Activated T-helper 1 cell treated with anti-CD3 and anti-CD28 coated beads, Interleukin-12 subunit alpha, Interleukin-12 subunit beta, Interleukin-2, Interleukin-4 antibody, amounts not matched to agents 30 ng/mL and 10 ng/mL and 1 ng/mL, durations not matched to agents 14 hours and 24 hours and 36 hours (primary cell): ENCODE measurements around the gene IGF1R. TPM values are rescaled to one million over a fixed set of nuclear protein-coding genes. Genes with fewer than 3 reads are reported as not detected.

Experiments
- DNase-seq: peaks from one replicate; pipeline ENCODE4 v3.0.0; 2021; ENCODE audit warnings: low spot score
- H3K27ac Mint-ChIP-seq: one replicate; pipeline ENCODE4 v1.8.0; 2021; ENCODE audit warnings: mild to moderate bottlenecking, mixed read lengths
- H3K27me3 Mint-ChIP-seq: one replicate; pipeline ENCODE4 v1.8.0; 2022; ENCODE audit warnings: mild to moderate bottlenecking, moderate library complexity, mixed read lengths; ENCODE audit not compliant: insufficient read depth
- H3K36me3 Mint-ChIP-seq: one replicate; pipeline ENCODE4 v1.8.0; 2021; ENCODE audit warnings: low read depth, mixed read lengths
- H3K4me1 Mint-ChIP-seq: one replicate; pipeline ENCODE4 v1.8.0; 2021; ENCODE audit warnings: low read depth, mixed read lengths
- H3K4me3 Mint-ChIP-seq: one replicate; pipeline ENCODE4 v1.8.0; 2021; ENCODE audit warnings: mild to moderate bottlenecking, moderate library complexity, mixed read lengths
- H3K9me3 Mint-ChIP-seq: one replicate; pipeline ENCODE4 v1.8.0; 2021; ENCODE audit warnings: mixed read lengths
- intact Hi-C: fragments of 100-400 bp; cut with micrococcal nuclease; formaldehyde crosslinking; loops from one replicate; pipeline ENCODE4 v1.15.1; 2024
- total RNA-seq: library from RNA; stranded (reverse); gene quantifications from 2 replicates; pipeline ENCODE4 v1.2.3, GENCODE V29; 2022

The IGF1R gene
- total RNA-seq, 1 donor from 2014 or later, result 38.7 TPM

GRCh38 chr15:98800437-98801233, 152.3 kb downstream of the IGF1R start:
- H3K36me3 Mint-ChIP-seq, result no peaks in the 10 kb centered on the region
- no peak overlapping the region for H3K4me3 Mint-ChIP-seq
- intact Hi-C loops, result no loop called here
- DNase-seq, result no peak
- peaks cover 8% of the 10 kb centered on the region for H3K4me1 Mint-ChIP-seq
- no peaks in the 10 kb centered on the region for H3K9me3 Mint-ChIP-seq
- no peak overlapping the region for H3K27ac Mint-ChIP-seq
- H3K27me3 Mint-ChIP-seq, result peaks cover 2% of the 10 kb centered on the region

GRCh38 chr15:98801234-98801561, 152.9 kb downstream of the IGF1R start:
- H3K4me3 Mint-ChIP-seq, result no peak overlapping the region
- no peak for DNase-seq
- H3K4me1 Mint-ChIP-seq, result peaks cover 8% of the 10 kb centered on the region
- H3K9me3 Mint-ChIP-seq, result no peaks in the 10 kb centered on the region
- H3K36me3 Mint-ChIP-seq, result no peaks in the 10 kb centered on the region
- peaks cover 2% of the 10 kb centered on the region for H3K27me3 Mint-ChIP-seq
- no peak overlapping the region for H3K27ac Mint-ChIP-seq
- intact Hi-C loops, result no loop called here

- H3K9me3 Mint-ChIP-seq, result no peaks in the 10 kb centered on the region
- no peak overlapping the region for H3K4me3 Mint-ChIP-seq
- peaks cover 8% of the 10 kb centered on the region for H3K4me1 Mint-ChIP-seq
- intact Hi-C loops, result no loop called here
- H3K36me3 Mint-ChIP-seq, result no peaks in the 10 kb centered on the region
- H3K27me3 Mint-ChIP-seq, result peaks cover 2% of the 10 kb centered on the region
- DNase-seq, result no peak
- H3K27ac Mint-ChIP-seq, result no peak overlapping the region
These were observed 153.8 kb downstream of the IGF1R start for GRCh38 chr15:98802187-98802586.

GRCh38 chr15:98803228-98804056, 155.1 kb downstream of the IGF1R start:
- no peak overlapping the region for H3K4me3 Mint-ChIP-seq
- intact Hi-C loops, result no loop called here
- no peaks in the 10 kb centered on the region for H3K36me3 Mint-ChIP-seq
- H3K27me3 Mint-ChIP-seq, result peaks cover 2% of the 10 kb centered on the region
- no peak for DNase-seq
- no peaks in the 10 kb centered on the region for H3K9me3 Mint-ChIP-seq
- H3K4me1 Mint-ChIP-seq, result peaks cover 8% of the 10 kb centered on the region
- H3K27ac Mint-ChIP-seq, result no peak overlapping the region

DNA sequence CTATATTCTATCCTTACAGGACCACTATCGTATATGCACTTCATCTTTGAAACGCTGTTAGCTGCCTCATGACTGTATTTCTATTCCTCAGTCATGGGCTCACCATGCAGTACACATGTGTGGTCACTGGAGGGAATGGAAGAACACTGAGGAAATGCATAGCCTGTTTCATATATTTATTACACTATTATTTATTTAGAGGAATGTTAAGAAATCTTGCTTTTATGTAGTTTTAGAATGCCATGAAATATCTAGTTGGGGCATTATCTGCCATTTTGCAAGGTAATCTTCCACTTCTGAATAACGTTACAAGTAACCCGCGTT, 155.7 kb downstream of the IGF1R start:
- Mint-ChIP-seq H3K27me3 (peaks cover 2% of the 10 kb centered on the region), H3K27ac (no peak overlapping the region), H3K36me3 (no peaks in the 10 kb centered on the region)

DNA sequence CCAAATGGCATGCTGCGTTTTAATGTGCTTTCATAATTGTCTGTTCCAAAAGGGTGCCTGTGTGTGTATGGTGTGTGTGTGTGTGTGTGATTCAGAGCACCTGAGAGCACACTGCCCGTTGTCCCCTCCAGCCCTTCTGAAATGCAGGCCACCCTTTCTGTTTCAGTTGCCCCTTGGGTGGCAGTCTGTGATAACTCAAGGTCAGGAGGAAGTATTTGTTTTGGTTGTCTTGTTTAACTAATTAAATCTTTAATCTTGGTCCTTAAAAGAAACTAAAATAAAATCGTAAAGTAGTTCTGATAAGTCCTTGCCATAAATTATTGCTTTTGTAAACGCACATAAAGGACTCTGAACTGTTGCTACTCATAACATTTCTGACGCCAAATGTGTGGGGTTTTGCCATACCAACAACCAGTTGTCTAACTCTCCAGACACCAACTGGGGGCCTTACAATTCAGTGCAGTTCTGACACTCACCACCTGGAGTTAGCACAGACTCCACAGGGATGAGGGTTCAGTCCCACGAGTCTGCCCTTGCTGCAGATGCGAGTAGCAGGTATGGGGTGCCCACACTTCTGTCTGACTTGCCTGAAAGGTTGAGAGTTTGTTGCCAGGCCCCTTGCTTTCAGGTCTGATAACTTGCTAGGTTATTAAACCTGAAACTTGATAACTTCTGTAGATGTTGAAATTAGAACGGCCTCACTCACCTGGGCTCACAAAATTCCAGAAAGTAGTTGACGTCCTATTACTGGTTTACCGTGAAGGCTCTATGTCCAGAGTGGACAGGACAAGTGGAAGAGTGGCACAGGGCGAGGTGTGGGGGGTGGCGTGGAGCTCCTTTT, 157.3 kb downstream of the IGF1R start:
- H3K4me1 Mint-ChIP-seq, result peaks cover 8% of the 10 kb centered on the region
- no peak for DNase-seq
- no peak overlapping the region for H3K4me3 Mint-ChIP-seq
- no peaks in the 10 kb centered on the region for H3K36me3 Mint-ChIP-seq
- intact Hi-C loops, result no loop called here
- no peak overlapping the region for H3K27ac Mint-ChIP-seq
- peaks cover 2% of the 10 kb centered on the region for H3K27me3 Mint-ChIP-seq
- H3K9me3 Mint-ChIP-seq, result no peaks in the 10 kb centered on the region

More for the DNA sequence above, 155.7 kb downstream of the IGF1R start:
- Mint-ChIP-seq H3K9me3 (no peaks in the 10 kb centered on the region), H3K4me1 (peaks cover 8% of the 10 kb centered on the region), H3K4me3 (no peak overlapping the region)
- no peak for DNase-seq
- intact Hi-C loops, result no loop called here

- intact Hi-C loops, result no loop called here
These were observed 158.0 kb downstream of the IGF1R start for GRCh38 chr15:98806275-98806895.

DNA sequence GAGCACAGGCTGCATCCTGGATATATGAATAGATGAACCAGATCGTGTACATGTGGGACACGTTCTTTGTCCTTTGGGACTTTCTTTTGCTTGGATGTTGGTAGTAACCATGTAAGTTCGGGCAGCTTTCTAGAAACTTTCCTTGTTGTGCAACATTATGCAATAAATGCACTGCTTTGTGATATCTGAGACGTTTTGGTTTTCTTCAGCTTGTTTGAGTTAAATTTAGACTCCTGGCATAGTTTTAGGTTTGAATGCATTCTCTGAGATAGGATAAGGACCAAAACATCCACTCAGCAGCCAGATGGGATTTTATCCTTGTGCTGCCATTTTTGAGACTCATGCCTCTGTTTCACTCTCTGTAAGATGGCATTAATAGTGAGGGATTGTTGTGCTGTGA, 158.9 kb downstream of the IGF1R start:
- H3K4me1 Mint-ChIP-seq, result no peaks in the 10 kb centered on the region
- intact Hi-C loops, result no loop called here
- no peaks in the 10 kb centered on the region for H3K9me3 Mint-ChIP-seq
- H3K27ac Mint-ChIP-seq, result no peak overlapping the region
- no peak for DNase-seq
- peaks cover 2% of the 10 kb centered on the region for H3K27me3 Mint-ChIP-seq
- H3K4me3 Mint-ChIP-seq, result no peak overlapping the region
- H3K36me3 Mint-ChIP-seq, result no peaks in the 10 kb centered on the region

More at GRCh38 chr15:98806275-98806895, 158.0 kb downstream of the IGF1R start:
- H3K27ac Mint-ChIP-seq, result no peak overlapping the region
- H3K4me1 Mint-ChIP-seq, result peaks cover under 1% of the 10 kb centered on the region
- H3K27me3 Mint-ChIP-seq, result peaks cover 2% of the 10 kb centered on the region
- H3K9me3 Mint-ChIP-seq, result no peaks in the 10 kb centered on the region
- no peak for DNase-seq
- H3K4me3 Mint-ChIP-seq, result no peak overlapping the region
- no peaks in the 10 kb centered on the region for H3K36me3 Mint-ChIP-seq

GRCh38 chr15:98809273-98809672, 160.9 kb downstream of the IGF1R start:
- H3K27me3 Mint-ChIP-seq, result peaks cover 2% of the 10 kb centered on the region
- no peak overlapping the region for H3K4me3 Mint-ChIP-seq
- intact Hi-C loops, result no loop called here
- H3K36me3 Mint-ChIP-seq, result peaks cover 1% of the 10 kb centered on the region
- H3K4me1 Mint-ChIP-seq, result no peaks in the 10 kb centered on the region
- no peaks in the 10 kb centered on the region for H3K9me3 Mint-ChIP-seq
- H3K27ac Mint-ChIP-seq, result no peak overlapping the region
- no peak for DNase-seq

DNA sequence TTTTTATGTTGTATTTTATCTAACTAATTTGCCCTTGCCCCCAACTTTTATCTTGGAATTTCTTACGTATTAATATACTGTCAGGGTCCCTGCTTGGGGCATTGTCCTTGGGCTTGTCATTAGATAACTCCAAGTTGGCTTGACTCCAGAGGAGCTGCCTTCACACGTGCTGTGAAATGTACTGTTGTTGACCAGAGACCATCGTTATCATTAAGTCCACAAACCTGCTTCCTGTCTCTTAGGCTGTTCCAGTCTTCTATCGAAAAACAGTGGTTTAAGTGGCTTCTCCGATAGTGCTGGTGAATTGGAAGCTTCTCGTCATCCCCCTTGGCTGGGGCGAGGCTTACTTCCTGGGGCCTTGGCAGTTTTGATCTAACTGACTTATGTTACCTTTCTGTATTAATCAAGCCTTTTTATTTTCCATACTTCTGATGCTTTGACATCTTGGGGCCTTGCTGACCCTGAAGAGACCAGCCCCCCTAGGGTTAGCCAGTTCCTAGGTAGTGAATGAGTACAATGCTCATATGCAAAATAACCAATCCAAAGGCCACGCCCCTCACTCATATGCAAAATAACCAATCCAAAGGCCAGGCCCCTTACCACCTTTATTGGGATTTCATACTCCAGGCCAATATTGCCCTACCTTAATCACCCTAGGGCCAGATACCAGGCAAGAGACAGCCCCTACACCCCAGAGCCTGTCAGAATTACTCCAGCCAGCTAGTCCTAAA, 164.5 kb downstream of the IGF1R start:
- intact Hi-C loops, result no loop called here
- no peak for DNase-seq
- Mint-ChIP-seq H3K27ac (no peak overlapping the region), H3K9me3 (peaks cover 8% of the 10 kb centered on the region), H3K36me3 (peaks cover 1% of the 10 kb centered on the region), H3K27me3 (no peaks in the 10 kb centered on the region), H3K4me1 (no peaks in the 10 kb centered on the region), H3K4me3 (no peak overlapping the region)

DNA sequence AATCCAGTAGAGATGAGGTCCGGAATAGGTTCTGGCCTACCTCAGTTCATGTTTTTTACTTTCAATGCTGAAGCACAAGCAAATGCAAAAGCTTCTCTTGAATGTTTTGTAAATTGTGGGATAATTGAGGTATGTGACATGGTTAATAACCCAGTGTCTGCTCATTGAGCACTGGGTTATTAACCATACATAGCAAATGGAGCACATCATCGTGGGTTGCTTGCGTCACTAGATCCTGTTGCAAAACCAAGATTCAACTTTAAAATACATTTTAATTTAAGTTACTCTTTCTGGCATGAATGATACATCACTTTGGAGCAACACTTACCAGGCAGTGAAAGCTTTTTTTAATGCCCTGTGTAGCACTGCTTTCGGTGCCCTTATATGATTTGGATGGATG, 165.6 kb downstream of the IGF1R start:
- Mint-ChIP-seq H3K36me3 (peaks cover 1% of the 10 kb centered on the region), H3K27ac (no peak overlapping the region), H3K27me3 (no peaks in the 10 kb centered on the region), H3K9me3 (peaks cover 8% of the 10 kb centered on the region), H3K4me3 (no peak overlapping the region), H3K4me1 (no peaks in the 10 kb centered on the region)
- intact Hi-C loops, result no loop called here
- no peak for DNase-seq

GRCh38 chr15:98815207-98815606, 166.9 kb downstream of the IGF1R start:
- no peak overlapping the region for H3K27ac Mint-ChIP-seq
- intact Hi-C loops, result no loop called here
- H3K27me3 Mint-ChIP-seq, result no peaks in the 10 kb centered on the region
- H3K9me3 Mint-ChIP-seq, result peaks cover 8% of the 10 kb centered on the region
- no peaks in the 10 kb centered on the region for H3K4me1 Mint-ChIP-seq
- H3K36me3 Mint-ChIP-seq, result peaks cover 1% of the 10 kb centered on the region
- no peak for DNase-seq
- no peak overlapping the region for H3K4me3 Mint-ChIP-seq
